BLaER1 (cell line): ENCODE measurements around the gene SRD5A1.

Experiments
- H3K27ac ChIP-seq: shearing (Covaris generic); formaldehyde crosslinking; 2 replicates; pipeline ENCODE4 v1.8.1; 2022
- H3K27me3 ChIP-seq: shearing (Covaris generic); formaldehyde crosslinking; 2 replicates; pipeline ENCODE4 v1.8.1; 2022
- H3K36me3 ChIP-seq: shearing (Covaris generic); formaldehyde crosslinking; 2 replicates; pipeline ENCODE4 v1.8.1; 2022
- H3K4me1 ChIP-seq: shearing (Covaris generic); formaldehyde crosslinking; 2 replicates; pipeline ENCODE4 v1.8.1; 2022
- H3K4me2 ChIP-seq: shearing (Covaris generic); formaldehyde crosslinking; 2 replicates; pipeline ENCODE4 v1.8.1; 2022
- H3K4me3 ChIP-seq: shearing (Covaris generic); formaldehyde crosslinking; 2 replicates; pipeline ENCODE4 v1.8.1; 2022
- H3K9ac ChIP-seq: shearing (Covaris generic); formaldehyde crosslinking; 2 replicates; pipeline ENCODE4 v1.8.1; 2022
- H3K9me3 ChIP-seq: shearing (Covaris generic); formaldehyde crosslinking; 2 replicates; pipeline ENCODE4 v1.8.1; 2022
- H4K20me1 ChIP-seq: shearing (Covaris generic); formaldehyde crosslinking; 2 replicates; pipeline ENCODE4 v1.8.1; 2022
- Cebpa-rat ChIP-seq: shearing (Covaris generic); IDR thresholded peaks from 2 replicates; pipeline ENCODE4 v1.8.1; 2022

SRD5A1 gene

DNA sequence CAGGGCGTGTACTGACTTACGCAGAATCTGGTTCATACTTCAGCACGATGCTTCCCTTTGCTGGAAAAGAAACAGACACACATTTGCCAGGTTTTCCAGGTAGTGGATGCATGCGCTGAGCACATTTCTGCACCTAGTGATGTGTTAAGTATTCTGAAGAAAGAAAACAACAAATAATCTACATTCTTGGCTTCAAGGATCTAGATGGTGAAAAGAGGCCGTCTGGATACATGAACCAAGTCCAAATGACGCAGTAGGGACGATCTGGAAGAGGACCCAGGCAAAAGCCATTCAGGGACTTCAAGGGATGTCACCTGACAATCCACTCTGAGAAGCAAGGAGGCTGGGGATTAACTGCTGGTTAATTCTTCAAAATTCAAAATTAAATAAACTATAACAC lies 30.8 kb upstream of the SRD5A1 start:
- no peak overlapping the region for H3K4me2 ChIP-seq
- no peak overlapping the region for H3K9ac ChIP-seq
- peaks cover 59% of the 10 kb centered on the region for H4K20me1 ChIP-seq
- H3K36me3 ChIP-seq = peaks cover 100% of the 10 kb centered on the region
- no peak for TF ChIP-seq Cebpa-rat
- H3K4me1 ChIP-seq = peaks cover 14% of the 10 kb centered on the region
- H3K9me3 ChIP-seq = no peaks in the 10 kb centered on the region
- no peaks in the 10 kb centered on the region for H3K27me3 ChIP-seq
- no peak overlapping the region for H3K4me3 ChIP-seq
- H3K27ac ChIP-seq = no peak overlapping the region

GRCh38 chr5:6603643-6604042 lies 29.6 kb upstream of the SRD5A1 start:
- Histone ChIP-seq H3K27me3 (no peaks in the 10 kb centered on the region), H3K4me3 (no peak overlapping the region), H3K9ac (no peak overlapping the region), H3K4me2 (no peak overlapping the region), H3K9me3 (no peaks in the 10 kb centered on the region), H3K27ac (no peak overlapping the region), H4K20me1 (peaks cover 59% of the 10 kb centered on the region), H3K4me1 (peaks cover 26% of the 10 kb centered on the region), H3K36me3 (peaks cover 100% of the 10 kb centered on the region)
- TF ChIP-seq Cebpa-rat = no peak

DNA sequence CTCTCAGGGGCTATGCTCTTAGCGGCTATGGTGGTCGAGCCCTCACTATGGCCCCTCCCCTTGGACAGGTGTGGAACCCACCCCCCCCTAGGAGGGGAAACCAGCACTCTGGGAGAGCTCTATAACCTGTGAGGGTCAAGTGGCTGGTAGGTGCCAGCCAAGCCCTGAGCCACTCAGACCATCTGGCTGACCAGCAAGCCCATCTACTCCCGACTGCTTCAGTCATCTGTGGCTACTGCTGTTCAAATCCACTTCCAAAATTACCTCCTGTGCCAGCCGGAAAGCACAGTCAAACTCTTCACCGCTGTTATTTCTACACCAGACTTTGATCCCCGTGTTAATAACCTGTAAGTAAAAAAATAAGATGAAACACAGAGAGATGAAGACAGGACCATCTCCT lies 28.9 kb upstream of the SRD5A1 start:
- no peak overlapping the region for H3K4me3 ChIP-seq
- peaks cover 32% of the 10 kb centered on the region for H3K4me1 ChIP-seq
- H3K27ac ChIP-seq = no peak overlapping the region
- peaks cover 59% of the 10 kb centered on the region for H4K20me1 ChIP-seq
- H3K36me3 ChIP-seq = peaks cover 100% of the 10 kb centered on the region
- no peak overlapping the region for H3K9ac ChIP-seq
- H3K4me2 ChIP-seq = no peak overlapping the region
- no peak for TF ChIP-seq Cebpa-rat
- no peaks in the 10 kb centered on the region for H3K9me3 ChIP-seq
- H3K27me3 ChIP-seq = no peaks in the 10 kb centered on the region

DNA sequence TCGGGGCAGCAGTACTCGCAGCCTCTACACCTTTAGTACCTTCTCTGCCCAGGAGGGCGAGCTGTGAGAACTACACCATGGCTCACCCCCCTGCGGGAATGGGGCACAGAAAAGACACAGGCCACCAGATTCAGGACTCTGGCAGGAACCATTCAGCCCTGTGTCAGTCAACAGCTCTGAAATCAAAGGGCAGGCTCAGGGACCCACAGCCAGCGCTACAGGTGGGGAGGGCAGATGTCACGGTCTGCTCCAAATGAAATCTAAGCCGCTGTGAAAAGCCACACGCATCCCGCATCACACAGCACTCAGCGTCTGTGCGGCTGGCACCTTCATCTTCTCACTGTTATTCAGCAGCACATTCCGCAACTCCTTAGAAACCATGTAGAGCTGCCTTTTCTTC lies 28.3 kb upstream of the SRD5A1 start:
- peaks cover 100% of the 10 kb centered on the region for H3K36me3 ChIP-seq
- no peak overlapping the region for H3K27ac ChIP-seq
- H4K20me1 ChIP-seq = peaks cover 55% of the 10 kb centered on the region
- H3K27me3 ChIP-seq = no peaks in the 10 kb centered on the region
- H3K4me1 ChIP-seq = peaks cover 32% of the 10 kb centered on the region
- TF ChIP-seq Cebpa-rat = no peak
- no peaks in the 10 kb centered on the region for H3K9me3 ChIP-seq
- H3K9ac ChIP-seq = no peak overlapping the region
- no peak overlapping the region for H3K4me3 ChIP-seq
- H3K4me2 ChIP-seq = no peak overlapping the region

- H4K20me1 ChIP-seq = peaks cover 71% of the 10 kb centered on the region
- H3K36me3 ChIP-seq = peaks cover 100% of the 10 kb centered on the region
Observed at GRCh38 chr5:6606884-6607558, 26.2 kb upstream of the SRD5A1 start.

DNA sequence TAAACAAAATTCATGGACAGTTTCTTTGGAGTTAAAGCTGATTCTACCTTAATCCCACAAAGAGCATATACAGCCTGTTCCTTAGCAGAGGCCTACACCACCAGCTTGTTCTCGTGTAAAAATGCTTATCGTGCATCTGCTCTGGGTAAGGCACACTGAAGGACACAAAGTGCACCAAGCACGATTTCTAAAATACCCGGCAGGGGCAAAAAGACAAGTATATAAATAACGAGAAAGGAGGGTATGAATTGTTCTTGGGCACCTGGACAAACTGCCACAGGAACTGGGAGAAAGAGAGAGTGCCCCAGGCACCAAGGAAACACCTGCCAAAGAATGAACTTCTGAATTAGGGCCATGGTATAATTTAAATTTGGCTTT lies 25.7 kb upstream of the SRD5A1 start:
- no peak for TF ChIP-seq Cebpa-rat
- H3K4me2 ChIP-seq = peak overlapping the region; percentile 43
- peak overlapping the region; percentile 55 for H3K27ac ChIP-seq
- no peaks in the 10 kb centered on the region for H3K9me3 ChIP-seq
- no peak overlapping the region for H3K4me3 ChIP-seq
- H3K27me3 ChIP-seq = no peaks in the 10 kb centered on the region
- H3K4me1 ChIP-seq = peaks cover 26% of the 10 kb centered on the region
- H3K9ac ChIP-seq = peak overlapping the region; percentile 42
- peaks cover 72% of the 10 kb centered on the region for H4K20me1 ChIP-seq
- peaks cover 100% of the 10 kb centered on the region for H3K36me3 ChIP-seq

More at GRCh38 chr5:6606884-6607558, 26.2 kb upstream of the SRD5A1 start:
- Histone ChIP-seq H3K9me3 (no peaks in the 10 kb centered on the region), H3K9ac (peak overlapping the region; percentile 42; the same call in 1 of the 2 replicates), H3K27me3 (no peaks in the 10 kb centered on the region), H3K4me1 (peaks cover 26% of the 10 kb centered on the region), H3K4me3 (no peak overlapping the region), H3K4me2 (peak overlapping the region; percentile 43), H3K27ac (peak overlapping the region; percentile 55)
- no peak for TF ChIP-seq Cebpa-rat

DNA sequence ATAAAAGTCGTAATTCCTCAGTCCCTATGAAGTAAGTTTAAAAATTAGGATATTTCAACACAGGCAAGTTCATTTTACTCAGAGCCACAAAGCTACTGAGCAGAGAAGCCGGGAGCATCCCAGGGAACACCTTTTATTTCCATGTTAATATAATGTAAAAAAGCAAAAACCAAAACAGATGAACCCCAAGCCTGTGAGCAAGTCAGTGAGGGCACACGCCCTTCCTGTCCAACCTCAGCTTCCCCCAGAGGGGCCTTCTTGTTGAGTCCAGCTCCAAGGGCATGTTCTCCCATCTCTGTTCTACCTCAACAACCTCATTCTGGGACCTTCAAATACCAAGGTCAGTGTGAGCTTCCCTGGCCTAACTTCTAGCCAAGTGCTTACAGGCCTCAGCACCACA lies 25.2 kb upstream of the SRD5A1 start:
- Histone ChIP-seq H3K4me1 (peaks cover 26% of the 10 kb centered on the region), H3K27me3 (no peaks in the 10 kb centered on the region), H3K9ac (peak overlapping the region; percentile 42), H3K36me3 (peaks cover 100% of the 10 kb centered on the region), H3K27ac (peak overlapping the region; percentile 55), H3K4me2 (peak overlapping the region; percentile 43), H3K9me3 (no peaks in the 10 kb centered on the region), H3K4me3 (no peak overlapping the region), H4K20me1 (peaks cover 72% of the 10 kb centered on the region)
- TF ChIP-seq Cebpa-rat = no peak

- Histone ChIP-seq H3K4me3 (no peak overlapping the region), H3K36me3 (peaks cover 100% of the 10 kb centered on the region), H3K27me3 (no peaks in the 10 kb centered on the region), H3K9me3 (no peaks in the 10 kb centered on the region), H3K4me1 (peaks cover 26% of the 10 kb centered on the region), H4K20me1 (peaks cover 92% of the 10 kb centered on the region), H3K4me2 (no peak overlapping the region), H3K27ac (no peak overlapping the region), H3K9ac (no peak overlapping the region)
- no peak for TF ChIP-seq Cebpa-rat
Observed at GRCh38 chr5:6611334-6612256, 21.6 kb upstream of the SRD5A1 start.

DNA sequence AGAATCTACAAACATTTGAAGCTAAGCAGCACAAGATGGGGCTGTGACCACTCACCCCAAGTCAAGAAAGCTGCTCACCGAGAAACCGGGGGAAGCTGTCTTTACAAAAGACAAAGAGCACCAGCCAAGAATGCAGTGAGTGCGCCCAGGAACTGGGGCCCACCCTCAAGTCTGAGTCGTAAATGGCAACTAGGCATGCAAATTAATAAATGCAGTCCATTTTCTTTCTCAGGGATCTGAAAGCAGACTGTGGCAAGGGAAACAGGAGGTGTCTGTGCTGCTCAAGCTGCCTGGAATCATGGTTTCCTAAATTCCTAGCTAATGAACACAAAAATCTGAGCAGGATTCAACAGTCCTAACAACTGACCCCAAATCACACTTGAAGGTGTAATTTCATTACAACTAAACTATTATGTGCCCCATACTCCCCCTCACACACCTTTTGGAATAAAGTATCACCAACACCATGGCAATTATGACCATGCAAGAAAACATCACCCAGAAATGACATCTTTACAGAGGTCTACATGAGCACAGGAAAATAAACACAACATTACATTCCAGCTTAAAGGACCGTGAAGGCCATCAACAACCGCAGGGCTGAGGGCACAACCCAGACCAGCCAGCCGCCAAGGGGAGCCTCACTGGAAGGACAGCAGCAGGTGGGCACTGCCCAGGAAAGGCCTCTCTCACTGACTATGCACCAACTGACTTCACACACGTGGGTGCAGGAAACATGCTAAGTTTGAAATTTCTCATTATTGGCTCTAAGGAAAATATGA lies 18.0 kb upstream of the SRD5A1 start:
- Histone ChIP-seq H3K27ac (no peak overlapping the region), H3K27me3 (no peaks in the 10 kb centered on the region), H3K9me3 (no peaks in the 10 kb centered on the region), H4K20me1 (peaks cover 95% of the 10 kb centered on the region), H3K9ac (no peak overlapping the region), H3K36me3 (peaks cover 97% of the 10 kb centered on the region), H3K4me3 (no peak overlapping the region), H3K4me1 (no peaks in the 10 kb centered on the region), H3K4me2 (no peak overlapping the region)
- no peak for TF ChIP-seq Cebpa-rat
